Measurements from ENCODE around the gene MAN2B2. TPM values are rescaled to one million over a fixed set of nuclear protein-coding genes. Genes with fewer than 3 reads are reported as not detected.

MAN2B2 gene
- total RNA-seq, 1 experiment from 2014 or later, result 8.5 TPM

GRCh38 chr4:6595897-6596537, 21.0 kb downstream of the MAN2B2 start:
- no peaks in the 10 kb centered on the region for H3K4me1 ChIP-seq (ENCODE audit: insufficient read depth, low read length)
- intact Hi-C loops (cut with micrococcal nuclease), result no loop called here
- H3K27ac ChIP-seq (ENCODE audit: low read length), result no peak overlapping the region
- ATAC-seq, result peak; percentile 51
- DNase-seq, result peak; percentile 23
- no peaks in the 10 kb centered on the region for H3K36me3 ChIP-seq (ENCODE audit: low read depth, low read length)
- H3K79me2 ChIP-seq (ENCODE audit: low read length), result no peaks in the 10 kb centered on the region
- H3K9me2 ChIP-seq (replicated peaks; ENCODE audit: low read length), result no peaks in the 10 kb centered on the region
- POLR2A ChIA-PET (ENCODE audit: unreplicated experiment), result no interaction called here
- H2AFZ ChIP-seq (ENCODE audit: low read length), result no peak overlapping the region
- H3F3A ChIP-seq (ENCODE audit: low read length, unreplicated experiment), result no peaks in the 10 kb centered on the region
- no TSS peak for BruUV-seq (replicated peaks)
- H3K9me3 ChIP-seq (ENCODE audit: low read length), result no peaks in the 10 kb centered on the region
- H3K27me3 ChIP-seq (ENCODE audit: low read length), result no peaks in the 10 kb centered on the region
- H3K9ac ChIP-seq (ENCODE audit: low read length), result no peak overlapping the region
- no peaks in the 10 kb centered on the region for H4K20me1 ChIP-seq (ENCODE audit: low read length)
- TF ChIP-seq EZH2 (IDR thresholded peaks at IDR 0.05; ENCODE audit: low read length, unreplicated experiment) (no peak), EZH2phosphoT487 (IDR thresholded peaks at IDR 0.05; ENCODE audit: borderline replicate concordance, low read length) (no peak)
- TF ChIP-seq, protein P1, sequence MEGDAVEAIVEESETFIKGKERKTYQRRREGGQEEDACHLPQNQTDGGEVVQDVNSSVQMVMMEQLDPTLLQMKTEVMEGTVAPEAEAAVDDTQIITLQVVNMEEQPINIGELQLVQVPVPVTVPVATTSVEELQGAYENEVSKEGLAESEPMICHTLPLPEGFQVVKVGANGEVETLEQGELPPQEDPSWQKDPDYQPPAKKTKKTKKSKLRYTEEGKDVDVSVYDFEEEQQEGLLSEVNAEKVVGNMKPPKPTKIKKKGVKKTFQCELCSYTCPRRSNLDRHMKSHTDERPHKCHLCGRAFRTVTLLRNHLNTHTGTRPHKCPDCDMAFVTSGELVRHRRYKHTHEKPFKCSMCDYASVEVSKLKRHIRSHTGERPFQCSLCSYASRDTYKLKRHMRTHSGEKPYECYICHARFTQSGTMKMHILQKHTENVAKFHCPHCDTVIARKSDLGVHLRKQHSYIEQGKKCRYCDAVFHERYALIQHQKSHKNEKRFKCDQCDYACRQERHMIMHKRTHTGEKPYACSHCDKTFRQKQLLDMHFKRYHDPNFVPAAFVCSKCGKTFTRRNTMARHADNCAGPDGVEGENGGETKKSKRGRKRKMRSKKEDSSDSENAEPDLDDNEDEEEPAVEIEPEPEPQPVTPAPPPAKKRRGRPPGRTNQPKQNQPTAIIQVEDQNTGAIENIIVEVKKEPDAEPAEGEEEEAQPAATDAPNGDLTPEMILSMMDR (conservative IDR thresholded peaks at IDR 0.05; ENCODE audit: low read depth, low read length), result no peak
- CTCF ChIA-PET, result no interaction called here
- no peak overlapping the region for H3K4me3 ChIP-seq (ENCODE audit: low read length)
- H3K4me2 ChIP-seq (ENCODE audit: low read length), result no peak overlapping the region

- POLR2A ChIA-PET (ENCODE audit: unreplicated experiment), result no interaction called here
- BruUV-seq (replicated peaks), result no TSS peak
Measured at GRCh38 chr4:6596948-6597347, 22.0 kb downstream of the MAN2B2 start.

GRCh38 chr4:6598127-6598526, 23.1 kb downstream of the MAN2B2 start:
- no peak overlapping the region for H3K4me2 ChIP-seq (ENCODE audit: low read length)
- DNase-seq (no peak), ATAC-seq (no peak)
- no peak overlapping the region for H2AFZ ChIP-seq (ENCODE audit: low read length)
- no peaks in the 10 kb centered on the region for H3K9me2 ChIP-seq (replicated peaks; ENCODE audit: low read length)
- no peaks in the 10 kb centered on the region for H3K36me3 ChIP-seq (ENCODE audit: low read depth, low read length)
- H3K79me2 ChIP-seq (ENCODE audit: low read length), result no peaks in the 10 kb centered on the region
- POLR2A ChIA-PET (ENCODE audit: unreplicated experiment), result no interaction called here
- no peaks in the 10 kb centered on the region for H4K20me1 ChIP-seq (ENCODE audit: low read length)
- BruUV-seq (replicated peaks), result no TSS peak
- no peak overlapping the region for H3K9ac ChIP-seq (ENCODE audit: low read length)
- no peaks in the 10 kb centered on the region for H3F3A ChIP-seq (ENCODE audit: low read length, unreplicated experiment)
- intact Hi-C loops (cut with micrococcal nuclease), result no loop called here
- no peaks in the 10 kb centered on the region for H3K4me1 ChIP-seq (ENCODE audit: insufficient read depth, low read length)
- no peak overlapping the region for H3K4me3 ChIP-seq (ENCODE audit: low read length)
- TF ChIP-seq, protein P1 (conservative IDR thresholded peaks at IDR 0.05; ENCODE audit: low read depth, low read length), result no peak
- TF ChIP-seq EZH2 (IDR thresholded peaks at IDR 0.05; ENCODE audit: low read length, unreplicated experiment) (no peak), EZH2phosphoT487 (IDR thresholded peaks at IDR 0.05; ENCODE audit: borderline replicate concordance, low read length) (no peak)
- no peak overlapping the region for H3K27ac ChIP-seq (ENCODE audit: low read length)
- CTCF ChIA-PET, result no interaction called here
- no peaks in the 10 kb centered on the region for H3K27me3 ChIP-seq (ENCODE audit: low read length)
- H3K9me3 ChIP-seq (ENCODE audit: low read length), result no peaks in the 10 kb centered on the region

More at GRCh38 chr4:6596948-6597347, 22.0 kb downstream of the MAN2B2 start:
- Histone ChIP-seq H3K4me1 (ENCODE audit: insufficient read depth, low read length) (no peaks in the 10 kb centered on the region), H3K4me3 (ENCODE audit: low read length) (no peak overlapping the region), H3K79me2 (ENCODE audit: low read length) (no peaks in the 10 kb centered on the region), H3K4me2 (ENCODE audit: low read length) (no peak overlapping the region), H3K9ac (ENCODE audit: low read length) (no peak overlapping the region), H3K9me3 (ENCODE audit: low read length) (no peaks in the 10 kb centered on the region), H3F3A (ENCODE audit: low read length, unreplicated experiment) (no peaks in the 10 kb centered on the region), H3K9me2 (replicated peaks; ENCODE audit: low read length) (no peaks in the 10 kb centered on the region), H2AFZ (ENCODE audit: low read length) (no peak overlapping the region), H3K36me3 (ENCODE audit: low read depth, low read length) (no peaks in the 10 kb centered on the region), H4K20me1 (ENCODE audit: low read length) (no peaks in the 10 kb centered on the region), H3K27me3 (ENCODE audit: low read length) (no peaks in the 10 kb centered on the region), H3K27ac (ENCODE audit: low read length) (no peak overlapping the region)
- intact Hi-C loops (cut with micrococcal nuclease), result no loop called here
- DNase-seq, result no peak
- TF ChIP-seq, protein P1 (conservative IDR thresholded peaks at IDR 0.05; ENCODE audit: low read depth, low read length), result no peak
- no peak for TF ChIP-seq EZH2 (IDR thresholded peaks at IDR 0.05; ENCODE audit: low read length, unreplicated experiment)
- no peak for TF ChIP-seq EZH2phosphoT487 (IDR thresholded peaks at IDR 0.05; ENCODE audit: borderline replicate concordance, low read length)
- CTCF ChIA-PET, result no interaction called here
- ATAC-seq, result no peak
